Stimulated activated CD4-positive, alpha-beta T cell treated with anti-CD3 and anti-CD28 coated beads, Interleukin-4, amount 100 ng/mL, for 24 hours (primary cell): ENCODE measurements around the gene PTPRQ.
"Not testable (repeated sequence)": the region's sequence is repeated elsewhere in the genome, so short reads cannot be mapped to it uniquely, and the experiment has no call there.

ENCODE experiments used
- DNase-seq: peaks from one replicate; pipeline ENCODE4 v3.0.0-alpha.2; 2020

Gene PTPRQ

GRCh38 chr12:80477521-80478145 lies 33.6 kb downstream of the PTPRQ start:
- not testable (repeated sequence) for DNase-seq

- no peak for DNase-seq
These were observed 40.7 kb downstream of the PTPRQ start for GRCh38 chr12:80484746-80485145.

DNA sequence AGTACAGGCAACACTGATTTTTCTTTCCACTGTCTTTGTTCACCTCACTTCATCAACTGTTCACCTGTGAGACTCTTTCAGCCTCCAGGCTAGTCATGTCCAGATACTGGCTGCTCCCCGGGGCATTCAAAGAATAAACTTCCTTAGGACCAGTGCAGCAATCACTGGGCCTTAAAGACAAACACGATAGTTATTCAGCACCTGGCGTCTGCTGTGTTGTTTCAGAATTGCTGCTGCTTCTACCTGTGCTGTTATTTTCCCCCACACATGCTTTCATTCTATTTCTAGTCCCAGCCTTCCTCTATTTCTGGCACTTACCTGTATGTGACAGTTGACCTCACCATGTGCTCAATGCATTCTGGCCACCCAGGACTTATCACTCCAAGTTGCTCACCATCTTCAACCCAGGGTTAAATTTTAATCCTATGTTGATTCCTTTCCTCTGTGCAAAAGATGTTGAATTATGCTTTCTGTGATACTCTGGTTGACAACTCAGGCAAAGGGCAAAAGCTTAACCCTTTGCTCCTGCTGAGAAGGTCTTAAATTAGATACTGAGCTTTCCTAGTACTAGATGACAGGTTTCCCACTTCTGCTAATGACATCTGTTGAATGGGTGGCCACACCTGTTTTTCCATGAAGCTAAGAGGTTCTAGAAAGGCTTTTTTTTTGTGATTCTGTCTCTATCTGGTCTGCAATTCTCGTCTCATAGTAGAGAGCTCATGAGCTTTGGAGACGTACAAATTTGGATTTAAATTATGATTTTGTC lies 41.4 kb downstream of the PTPRQ start:
- no peak for DNase-seq

DNA sequence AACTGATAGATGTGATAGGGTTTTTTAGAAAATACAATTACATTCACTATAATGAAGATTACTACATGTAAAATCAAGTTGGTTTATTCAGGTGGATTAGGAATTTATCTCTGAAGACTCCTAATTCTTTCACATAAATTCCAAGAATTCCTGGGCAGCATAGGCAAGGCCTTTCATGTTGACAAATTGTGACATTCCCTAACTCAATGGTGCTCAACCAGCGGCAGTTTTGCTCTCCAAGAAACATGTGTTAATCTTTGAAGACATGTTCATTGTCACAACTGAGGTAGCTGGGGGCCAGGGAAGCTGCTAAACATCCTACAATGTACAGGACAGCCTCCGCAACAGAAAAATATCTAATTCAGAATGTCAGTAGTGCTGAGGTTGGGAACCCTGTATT lies 46.3 kb downstream of the PTPRQ start:
- no peak for DNase-seq

GRCh38 chr12:80491166-80491565 lies 47.1 kb downstream of the PTPRQ start:
- no peak for DNase-seq

DNA sequence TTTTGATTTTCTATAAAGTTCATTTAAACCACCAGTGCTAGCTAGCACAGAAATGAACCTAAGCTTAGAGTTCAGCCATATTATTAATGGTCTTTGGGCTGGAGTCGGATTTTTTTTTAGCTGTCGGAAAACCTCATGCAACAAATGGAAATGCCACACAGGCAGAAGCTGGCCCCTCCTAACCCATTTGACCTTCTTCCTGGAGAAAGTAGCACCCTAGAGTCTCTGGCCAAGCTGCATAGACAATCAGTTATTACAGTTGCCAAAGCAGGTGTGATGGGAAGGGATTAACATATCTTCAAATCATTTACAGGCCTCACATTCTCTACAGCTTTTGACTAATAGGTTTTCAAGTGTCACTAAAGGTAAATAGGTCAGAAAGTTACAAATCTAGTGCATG lies 49.4 kb downstream of the PTPRQ start:
- DNase-seq = no peak

GRCh38 chr12:80494836-80495235 lies 50.8 kb downstream of the PTPRQ start:
- no peak for DNase-seq

- DNase-seq = no peak
These were observed 54.2 kb downstream of the PTPRQ start for GRCh38 chr12:80498059-80498728.

GRCh38 chr12:80504389-80505163 lies 60.5 kb downstream of the PTPRQ start:
- DNase-seq = no peak

- no peak for DNase-seq
These were observed 65.9 kb downstream of the PTPRQ start for GRCh38 chr12:80509781-80510556.

DNA sequence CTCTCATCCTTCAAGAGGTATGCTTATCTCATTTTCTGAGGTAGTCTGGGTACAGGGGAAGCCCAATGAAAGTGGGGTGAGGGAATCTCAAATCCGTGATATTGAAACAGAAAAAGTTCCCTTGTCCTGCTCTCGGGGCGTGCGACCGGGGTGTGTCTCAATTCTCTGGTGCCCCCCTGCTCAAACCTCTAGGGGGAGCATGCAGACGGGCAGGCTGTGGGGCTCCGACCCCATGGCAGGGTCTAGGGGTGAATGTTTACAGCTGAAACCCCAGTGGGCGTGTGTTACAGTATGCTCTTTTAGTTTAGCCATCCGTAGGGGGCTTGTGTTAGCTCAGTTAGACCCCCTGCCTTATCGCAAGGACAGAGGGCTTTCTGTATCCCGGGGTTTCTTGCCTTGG lies 68.7 kb downstream of the PTPRQ start:
- DNase-seq = no peak

- DNase-seq = no peak
These were observed 69.2 kb downstream of the PTPRQ start for GRCh38 chr12:80513211-80513610.

- no peak for DNase-seq
These were observed 73.6 kb downstream of the PTPRQ start for GRCh38 chr12:80517655-80518054.

DNA sequence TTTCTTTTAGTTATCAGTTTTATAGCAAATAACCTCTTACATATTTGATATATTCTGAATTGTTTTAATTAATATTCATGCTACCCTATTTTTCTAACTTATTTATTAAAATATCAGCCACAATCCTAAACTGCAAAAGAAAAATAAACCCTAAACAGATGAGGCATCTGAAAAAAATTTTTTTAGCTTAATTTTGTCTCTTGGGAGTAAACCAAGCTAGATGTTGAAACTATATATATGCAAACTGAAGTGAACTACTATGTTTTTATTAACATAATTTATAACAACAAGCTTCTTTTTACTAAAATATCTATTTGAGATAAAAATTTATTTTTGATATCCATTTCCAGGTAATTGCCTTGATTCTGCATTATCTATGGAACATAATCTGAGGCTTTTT lies 87.6 kb downstream of the PTPRQ start:
- no peak for DNase-seq

- no peak for DNase-seq
These were observed 95.0 kb downstream of the PTPRQ start for GRCh38 chr12:80539029-80539428.

GRCh38 chr12:80549298-80549697 lies 105.3 kb downstream of the PTPRQ start:
- no peak for DNase-seq

GRCh38 chr12:80551897-80552296 lies 107.9 kb downstream of the PTPRQ start:
- no peak for DNase-seq

GRCh38 chr12:80553316-80553715 lies 109.3 kb downstream of the PTPRQ start:
- DNase-seq = no peak

DNA sequence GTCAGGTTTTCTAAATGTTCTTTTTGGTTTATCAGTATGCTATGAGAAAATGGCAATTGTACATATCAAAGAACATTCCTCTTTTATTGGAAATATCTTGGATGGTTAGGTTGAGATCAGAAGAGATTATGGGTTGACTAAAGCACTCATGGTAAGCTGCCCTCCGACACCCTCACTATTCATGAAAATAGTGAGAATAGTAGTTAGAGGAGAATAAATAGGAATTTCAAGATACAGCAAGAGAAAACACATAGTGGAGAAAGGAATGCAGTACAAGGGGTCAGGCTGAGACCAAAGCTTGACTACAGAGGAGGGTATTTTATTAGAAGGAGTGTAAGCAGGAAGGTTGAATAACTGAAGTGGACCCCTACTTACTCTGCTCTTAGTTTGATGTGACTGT lies 112.5 kb downstream of the PTPRQ start:
- no peak for DNase-seq

DNA sequence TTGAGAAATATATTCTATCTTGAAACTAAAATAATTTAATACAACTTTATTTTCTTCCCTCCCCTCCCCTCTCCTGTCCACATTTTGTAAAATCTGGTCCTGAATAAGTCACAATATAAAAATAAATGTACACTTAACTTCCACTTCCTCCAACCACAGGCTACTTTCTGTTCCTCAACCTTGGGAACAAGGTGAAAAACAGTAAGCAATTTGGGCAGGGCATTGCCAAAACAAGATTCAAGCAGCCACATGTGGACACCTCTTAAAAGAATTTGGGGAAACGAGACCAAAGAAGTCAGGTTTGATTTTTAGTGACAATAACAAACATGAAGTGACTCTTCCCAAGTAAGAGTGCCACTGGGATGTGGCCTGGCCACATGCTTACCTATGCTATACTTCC lies 115.7 kb downstream of the PTPRQ start:
- DNase-seq = no peak

- no peak for DNase-seq
These were observed 121.2 kb downstream of the PTPRQ start for GRCh38 chr12:80565271-80565670.

GRCh38 chr12:80567401-80567800 lies 123.4 kb downstream of the PTPRQ start:
- no peak for DNase-seq
